ENCODE data around the gene HTR3B.
"Not testable (repeated sequence)": the region's sequence is repeated elsewhere in the genome, so short reads cannot be mapped to it uniquely, and the experiment has no call there.

Gene HTR3B

GRCh38 chr11:113942256-113942655 is 37.7 kb downstream of the HTR3B start:
- no peak for DNase-seq (ENCODE audit: low read depth in 2 of 2)

DNA sequence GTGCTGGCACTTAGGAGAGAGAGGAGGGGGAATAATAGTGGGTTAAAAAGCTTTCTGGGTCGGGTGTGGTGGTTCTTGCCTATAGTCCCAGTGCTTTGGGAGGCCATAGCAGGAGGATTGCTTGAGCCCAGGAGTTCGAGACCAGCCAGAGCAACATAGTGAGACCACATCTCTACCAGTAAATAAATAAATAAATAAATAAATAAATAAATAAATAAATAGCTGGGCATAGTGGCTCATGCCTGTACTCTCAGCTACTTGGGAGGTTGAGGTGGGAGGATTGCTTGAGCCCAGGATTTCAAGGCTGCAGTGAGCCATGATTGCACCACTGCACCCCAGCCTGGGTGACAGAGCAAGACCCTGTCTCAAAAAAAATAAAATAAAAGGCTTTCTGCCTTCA is 41.6 kb downstream of the HTR3B start:
- DNase-seq (ENCODE audit: low read depth in 2 of 2) = not testable (repeated sequence)

DNA sequence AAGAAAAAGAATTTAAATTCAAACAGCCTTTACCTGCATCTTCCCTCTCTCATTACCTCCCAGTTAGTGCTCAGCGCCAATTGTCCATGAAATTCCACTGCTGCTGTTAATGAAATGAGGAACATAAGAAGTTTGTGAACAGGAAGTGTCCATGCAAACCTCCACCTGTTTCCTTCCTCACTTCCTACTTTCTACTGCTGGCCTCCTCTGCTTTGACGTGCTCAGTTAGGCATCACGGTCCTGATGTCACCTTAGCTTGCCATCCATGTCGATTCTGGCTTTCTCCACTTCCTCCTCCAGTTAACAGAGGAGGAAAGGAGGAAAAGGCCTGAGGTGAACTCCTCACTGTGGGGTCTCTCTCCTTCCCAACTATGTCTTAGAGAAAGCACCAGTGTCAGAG is 43.4 kb downstream of the HTR3B start:
- no peak for DNase-seq (ENCODE audit: low read depth in 2 of 2)

DNA sequence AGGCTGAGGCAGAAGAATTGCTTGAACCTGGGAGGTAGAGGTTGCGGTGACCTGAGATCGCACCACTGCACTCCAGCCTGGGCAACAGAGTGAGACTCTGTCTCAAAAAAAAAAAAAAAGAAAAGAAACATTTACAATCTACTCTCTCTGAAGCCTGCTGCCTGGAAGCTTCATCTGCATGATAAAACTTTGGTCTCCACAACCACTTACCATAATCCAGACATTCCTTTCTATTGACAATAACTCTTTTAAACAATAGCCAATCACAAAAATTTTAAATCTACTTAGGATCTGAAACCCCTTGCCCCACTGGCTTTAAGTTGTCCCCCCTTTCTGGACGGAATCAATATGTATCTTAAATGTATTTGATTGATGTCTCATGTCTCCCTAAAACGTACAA is 45.3 kb downstream of the HTR3B start:
- DNase-seq (ENCODE audit: low read depth in 2 of 2) = no peak

- DNase-seq (ENCODE audit: low read depth in 2 of 2) = no peak
Measured at GRCh38 chr11:113951537-113951936, 46.9 kb downstream of the HTR3B start.

DNA sequence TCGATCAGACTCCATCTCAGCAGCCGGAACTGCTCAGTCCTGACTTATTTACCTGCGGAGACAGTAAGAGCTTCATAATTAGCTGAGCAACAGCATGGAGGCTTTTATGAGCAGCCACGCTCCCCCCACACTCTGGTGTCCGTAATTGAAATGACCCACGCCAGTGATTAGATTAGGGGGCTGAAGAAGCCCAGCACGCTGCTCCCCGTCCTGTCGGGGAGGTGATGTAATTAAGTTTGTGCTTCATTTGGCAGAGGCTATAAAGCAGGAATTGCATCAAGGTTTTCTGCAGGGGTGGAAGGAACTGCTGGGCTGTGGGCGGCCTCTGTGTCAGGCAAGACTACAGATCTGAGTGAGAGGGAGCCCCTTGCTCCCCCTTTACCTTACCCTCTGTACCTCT is 47.5 kb downstream of the HTR3B start:
- no peak for DNase-seq (ENCODE audit: low read depth in 2 of 2)

- no peak for DNase-seq (ENCODE audit: low read depth in 2 of 2)
Measured at GRCh38 chr11:113952588-113952987, 48.0 kb downstream of the HTR3B start.

DNA sequence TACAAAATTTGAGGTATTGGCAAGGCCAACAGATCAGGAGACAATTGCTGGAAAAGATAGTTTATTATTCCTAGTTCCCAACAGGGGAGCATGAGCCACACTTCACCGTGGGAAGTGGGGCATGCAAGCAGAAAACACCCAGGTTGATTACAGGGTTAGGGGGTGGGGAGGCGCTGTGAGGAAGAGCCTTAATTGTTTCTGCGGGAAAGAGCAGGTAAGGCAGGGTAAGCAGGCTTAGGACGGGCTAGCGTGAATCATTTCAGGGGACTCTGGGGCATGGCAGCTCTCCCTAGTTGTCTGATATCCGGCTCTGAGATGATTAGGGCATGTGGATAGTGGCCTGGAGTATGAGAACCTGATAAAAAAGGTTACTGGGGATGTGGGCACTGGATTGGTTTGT is 49.6 kb downstream of the HTR3B start:
- no peak for DNase-seq (ENCODE audit: low read depth in 2 of 2)

- DNase-seq (ENCODE audit: low read depth in 2 of 2) = no peak
Measured at GRCh38 chr11:113956986-113957385, 52.4 kb downstream of the HTR3B start.

DNA sequence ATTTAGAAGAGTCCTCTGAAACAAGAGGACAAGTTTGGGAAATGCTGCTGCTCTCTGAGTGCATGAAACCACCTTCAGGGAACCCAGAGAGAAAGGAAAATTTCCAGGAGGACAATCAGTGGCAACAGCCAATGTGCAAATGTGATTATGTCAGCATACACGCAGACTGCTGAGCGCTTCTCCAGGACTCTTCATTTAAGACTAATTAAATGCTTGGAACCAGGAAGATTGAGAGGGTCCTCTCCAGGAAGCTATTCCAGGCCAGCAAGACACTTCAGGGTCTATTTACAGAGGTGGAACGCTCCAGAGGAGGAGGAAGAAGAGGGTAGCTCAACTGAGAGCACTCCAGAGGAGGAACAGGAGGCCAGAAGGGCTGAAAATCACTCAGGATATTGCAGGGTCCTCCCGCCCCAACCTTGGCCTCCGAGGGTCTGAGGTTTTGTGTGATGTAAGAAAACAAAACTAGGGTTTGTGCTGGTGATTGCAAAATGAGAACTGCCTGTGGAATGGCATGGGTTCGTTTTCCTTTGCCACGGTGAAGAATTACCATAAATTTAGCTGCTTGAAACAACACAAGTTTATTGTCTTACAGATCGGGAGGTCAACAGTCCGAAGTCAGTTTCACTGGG is 56.2 kb downstream of the HTR3B start:
- DNase-seq (ENCODE audit: low read depth in 2 of 2) = no peak

- no peak for DNase-seq (ENCODE audit: low read depth in 2 of 2)
Measured at GRCh38 chr11:113967361-113967760, 62.8 kb downstream of the HTR3B start.

DNA sequence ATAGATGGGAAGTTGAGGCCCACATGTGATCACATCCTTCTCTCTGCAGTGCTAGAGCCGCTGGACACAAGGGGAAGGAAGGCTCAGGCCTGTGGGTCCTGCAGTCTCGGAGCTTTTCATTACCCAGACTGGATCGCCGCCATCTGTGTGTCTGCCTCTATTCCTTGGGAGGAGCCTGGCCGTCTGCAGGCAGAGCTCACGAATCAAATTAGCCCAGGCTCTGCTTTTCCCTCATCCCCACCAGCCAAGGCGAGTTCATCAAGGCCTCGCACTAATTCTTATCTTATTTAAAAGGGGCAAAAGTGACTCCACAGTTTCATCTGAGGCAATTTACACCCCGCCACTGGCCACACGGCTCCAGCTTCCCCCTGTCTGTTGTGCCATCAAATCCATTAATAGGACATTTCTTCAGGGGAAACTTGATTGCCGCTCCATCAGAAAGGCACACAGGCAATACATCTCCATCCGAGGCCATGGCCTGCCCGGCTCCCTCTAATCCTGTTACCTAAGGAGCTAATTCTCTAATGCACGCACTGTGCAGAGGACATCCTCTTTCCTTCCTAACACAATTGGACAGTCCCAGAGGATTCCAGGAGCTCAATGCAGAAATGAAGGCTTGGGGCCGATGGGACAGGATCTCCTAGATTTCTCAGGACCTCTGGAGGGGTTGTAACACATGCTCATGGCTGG is 67.1 kb downstream of the HTR3B start:
- no peak for DNase-seq (ENCODE audit: low read depth in 2 of 2)

DNA sequence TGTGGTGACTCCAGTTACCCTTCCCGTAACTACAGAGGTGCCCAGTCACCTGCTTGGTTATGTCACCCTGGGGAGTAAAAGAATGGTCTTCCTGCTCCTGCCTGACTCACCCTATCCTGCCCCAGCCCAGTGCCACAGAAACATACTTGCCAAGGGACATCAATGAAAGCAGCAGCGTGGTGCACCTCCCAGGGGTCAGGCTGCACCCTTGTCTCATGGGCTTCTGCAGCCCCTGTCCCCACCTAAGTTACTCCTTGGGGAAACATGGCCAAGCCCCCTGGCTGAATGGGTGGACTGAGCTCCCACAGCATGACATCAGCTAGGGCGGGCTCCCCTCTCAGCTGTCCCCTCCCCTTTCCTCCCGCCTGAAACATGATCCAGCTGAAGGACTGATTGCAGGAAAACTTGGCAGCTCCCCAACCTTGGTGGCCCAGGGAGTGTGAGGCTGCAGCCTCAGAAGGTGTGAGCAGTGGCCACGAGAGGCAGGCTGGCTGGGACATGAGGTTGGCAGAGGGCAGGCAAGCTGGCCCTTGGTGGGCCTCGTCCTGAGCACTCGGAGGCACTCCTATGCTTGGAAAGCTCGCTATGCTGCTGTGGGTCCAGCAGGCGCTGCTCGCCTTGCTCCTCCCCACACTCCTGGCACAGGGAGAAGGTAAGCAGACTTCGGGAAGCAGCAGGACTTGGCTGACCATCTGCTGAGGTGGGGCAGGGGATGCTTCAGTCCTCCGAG is 70.3 kb downstream of the HTR3B start, which contains the start of gene HTR3A:
TSS of gene HTR3A (plus strand) at position 368 of the 730 bp plus-strand sequence. CDS start at position 586, 218 bp downstream.
- DNase-seq (ENCODE audit: low read depth in 2 of 2) = no peak

GRCh38 chr11:113977071-113977490 is 72.5 kb downstream of the HTR3B start:
- no peak for DNase-seq (ENCODE audit: low read depth in 2 of 2)

- no peak for DNase-seq (ENCODE audit: low read depth in 2 of 2)
Measured at GRCh38 chr11:113977701-113978100, 73.1 kb downstream of the HTR3B start.

DNA sequence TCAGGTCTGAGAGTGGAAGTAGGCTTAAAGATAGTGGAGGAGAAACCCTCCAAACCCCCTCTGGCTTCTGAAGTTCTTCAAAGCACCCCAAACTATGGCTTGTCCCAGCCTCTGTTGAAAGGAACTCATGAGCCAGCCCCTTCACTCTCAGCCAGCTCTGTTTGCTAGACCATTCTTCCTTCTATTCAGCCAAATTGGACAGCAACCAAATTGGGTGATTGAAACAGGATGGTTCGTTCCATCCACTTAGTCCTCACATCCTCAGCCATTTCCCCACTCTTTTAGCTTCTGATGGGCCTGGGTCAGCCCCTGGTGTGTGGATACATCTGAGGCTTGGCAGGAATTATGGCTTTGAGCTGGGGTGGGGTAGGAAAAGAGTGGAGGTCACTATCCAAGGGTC is 74.8 kb downstream of the HTR3B start:
- DNase-seq (ENCODE audit: low read depth in 2 of 2) = no peak

DNA sequence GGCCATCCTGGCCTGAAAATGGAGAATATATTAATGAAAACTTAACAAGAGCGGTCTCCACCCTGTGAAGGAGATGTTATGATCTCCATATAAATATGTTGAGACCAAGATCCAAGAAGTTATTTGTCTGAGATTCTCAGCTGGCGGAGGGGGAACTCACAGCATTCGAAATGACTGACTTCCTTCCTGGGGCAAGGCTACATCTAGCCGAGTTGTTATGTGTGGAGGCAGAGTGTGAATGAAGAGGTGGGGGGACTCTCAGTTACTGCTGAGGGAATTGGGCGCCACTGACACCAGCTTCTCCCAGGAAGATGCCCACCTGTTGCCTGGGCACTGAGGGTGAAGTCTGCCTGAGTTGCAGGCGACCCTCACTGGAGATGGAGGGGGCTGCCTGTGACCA is 76.2 kb downstream of the HTR3B start:
- no peak for DNase-seq (ENCODE audit: low read depth in 2 of 2)

GRCh38 chr11:113982306-113982705 is 77.7 kb downstream of the HTR3B start:
- no peak for DNase-seq (ENCODE audit: low read depth in 2 of 2)

- DNase-seq (ENCODE audit: low read depth in 2 of 2) = no peak
Measured at GRCh38 chr11:113984781-113985180, 80.2 kb downstream of the HTR3B start.

DNA sequence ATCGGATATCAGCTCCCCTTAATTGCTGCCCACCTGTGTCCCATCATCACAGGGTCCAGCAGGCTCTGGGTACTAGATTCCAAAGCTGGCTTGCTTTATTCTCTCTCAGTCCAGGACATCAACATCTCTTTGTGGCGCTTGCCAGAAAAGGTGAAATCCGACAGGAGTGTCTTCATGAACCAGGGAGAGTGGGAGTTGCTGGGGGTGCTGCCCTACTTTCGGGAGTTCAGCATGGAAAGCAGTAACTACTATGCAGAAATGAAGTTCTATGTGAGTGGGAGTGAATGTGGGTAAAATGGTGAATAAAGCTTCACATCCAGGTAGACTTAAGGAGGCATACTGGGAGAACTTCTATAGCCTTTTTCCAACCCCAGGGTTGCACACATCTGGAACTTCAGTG is 81.3 kb downstream of the HTR3B start:
- DNase-seq (ENCODE audit: low read depth in 2 of 2) = no peak

DNA sequence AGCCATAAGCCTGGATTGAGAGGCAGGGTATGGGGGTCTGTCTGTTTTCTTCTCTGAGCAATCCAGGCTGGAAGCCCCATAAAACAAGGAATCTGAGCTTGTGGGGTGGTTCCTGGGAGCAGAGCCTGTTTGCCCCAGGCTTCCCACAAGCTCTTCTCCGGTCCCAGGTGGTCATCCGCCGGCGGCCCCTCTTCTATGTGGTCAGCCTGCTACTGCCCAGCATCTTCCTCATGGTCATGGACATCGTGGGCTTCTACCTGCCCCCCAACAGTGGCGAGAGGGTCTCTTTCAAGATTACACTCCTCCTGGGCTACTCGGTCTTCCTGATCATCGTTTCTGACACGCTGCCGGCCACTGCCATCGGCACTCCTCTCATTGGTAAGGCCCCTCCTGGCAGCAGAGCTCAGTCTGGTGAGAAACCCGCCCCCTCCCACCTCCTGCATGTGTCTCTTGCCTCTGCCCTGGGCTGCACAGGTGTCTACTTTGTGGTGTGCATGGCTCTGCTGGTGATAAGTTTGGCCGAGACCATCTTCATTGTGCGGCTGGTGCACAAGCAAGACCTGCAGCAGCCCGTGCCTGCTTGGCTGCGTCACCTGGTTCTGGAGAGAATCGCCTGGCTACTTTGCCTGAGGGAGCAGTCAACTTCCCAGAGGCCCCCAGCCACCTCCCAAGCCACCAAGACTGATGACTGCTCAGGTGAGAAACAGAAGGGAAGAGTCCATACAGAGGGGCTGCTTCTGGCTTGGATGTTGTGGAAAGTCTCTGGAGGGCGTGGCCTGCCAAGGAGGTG is 82.0 kb downstream of the HTR3B start:
- DNase-seq (ENCODE audit: low read depth in 2 of 2) = no peak

GRCh38 chr11:113989381-113989780 is 84.8 kb downstream of the HTR3B start:
- DNase-seq (ENCODE audit: low read depth in 2 of 2) = no peak

All from stimulated activated CD4-positive, alpha-beta T cell treated with anti-CD3 and anti-CD28 coated beads, Interleukin-1b, Interleukin-23, amount 100 ng/mL, for 1 hour (primary cell).